Stimulated activated CD4-positive, alpha-beta T cell treated with anti-CD3 and anti-CD28 coated beads, Interleukin-1b, Interleukin-23, amount 100 ng/mL, for 1 hour (primary cell): ENCODE measurements around the gene SLC5A8.

Source experiments
- DNase-seq, 2 donors: peaks; one replicate each; pipeline ENCODE4 v3.0.0-alpha.2; 2020; ENCODE audit warnings: low read depth in 2 of 2

Gene SLC5A8

GRCh38 chr12:101209319-101210302 is at the start of gene SLC5A8:
Gene SLC5A8 (minus strand): TSS chr12:101210238. CDS start chr12:101209848, 390 bp downstream.
- no peak for DNase-seq

GRCh38 chr12:101257357-101257756 is 47.3 kb upstream of the SLC5A8 start:
- DNase-seq: no peak

GRCh38 chr12:101256266-101256665 is 46.2 kb upstream of the SLC5A8 start:
- DNase-seq: no peak

- DNase-seq: no peak
Observed at GRCh38 chr12:101243616-101244015, 33.6 kb upstream of the SLC5A8 start.

GRCh38 chr12:101243074-101243473 is 33.0 kb upstream of the SLC5A8 start:
- no peak for DNase-seq

GRCh38 chr12:101238800-101239329 is 28.8 kb upstream of the SLC5A8 start:
- DNase-seq: no peak

- no peak for DNase-seq
Observed at GRCh38 chr12:101238306-101238705, 28.3 kb upstream of the SLC5A8 start.

GRCh38 chr12:101235686-101236085 is 25.6 kb upstream of the SLC5A8 start:
- DNase-seq: no peak

- DNase-seq: no peak
Observed at GRCh38 chr12:101231636-101232035, 21.6 kb upstream of the SLC5A8 start.

GRCh38 chr12:101230547-101230946 is 20.5 kb upstream of the SLC5A8 start:
- DNase-seq: no peak

- no peak for DNase-seq
Observed at GRCh38 chr12:101229841-101230241, 19.8 kb upstream of the SLC5A8 start.

- no peak for DNase-seq
Observed at GRCh38 chr12:101221301-101221700, 11.3 kb upstream of the SLC5A8 start.

GRCh38 chr12:101216810-101217209 is 6.8 kb upstream of the SLC5A8 start:
- DNase-seq: no peak

- DNase-seq: no peak
Observed at GRCh38 chr12:101207086-101207780, 2.8 kb downstream of the SLC5A8 start.

GRCh38 chr12:101204602-101205304 is 5.3 kb downstream of the SLC5A8 start:
- no peak for DNase-seq

- DNase-seq: no peak
Observed at GRCh38 chr12:101200824-101201223, 9.2 kb downstream of the SLC5A8 start.

- DNase-seq: no peak
Observed at GRCh38 chr12:101200145-101200544, 9.9 kb downstream of the SLC5A8 start.

GRCh38 chr12:101186291-101186690 is 23.7 kb downstream of the SLC5A8 start:
- no peak for DNase-seq

- no peak for DNase-seq
Observed at GRCh38 chr12:101181776-101182175, 28.3 kb downstream of the SLC5A8 start.

GRCh38 chr12:101174541-101174940 is 35.5 kb downstream of the SLC5A8 start:
- no peak for DNase-seq

- no peak for DNase-seq
Observed at GRCh38 chr12:101173197-101173749, 36.8 kb downstream of the SLC5A8 start.

- no peak for DNase-seq
Observed at GRCh38 chr12:101172316-101172715, 37.7 kb downstream of the SLC5A8 start.
